Liver (tissue), 3 donors: ENCODE measurements around the gene HNF4A.

Experiments used
- ATF3 ChIP-seq: IDR thresholded peaks from 2 replicates; pipeline ENCODE4 v1.6.1; 2016; ENCODE audit warnings: antibody characterized with exemption
- GABPA ChIP-seq, 2 donors: IDR thresholded peaks in 1 of 2; conservative IDR thresholded peaks in 1 of 2; 2 replicates each; pipeline ENCODE4 v1.6.1; 2016; ENCODE audit warnings: antibody characterized with exemption in 2 of 2, mild to moderate bottlenecking in 1 of 2, moderate library complexity in 1 of 2
- JUND ChIP-seq, 2 donors: IDR thresholded peaks; 2 replicates each; pipeline ENCODE4 v1.6.1; 2016; ENCODE audit warnings: antibody characterized with exemption in 2 of 2
- MAX ChIP-seq: IDR thresholded peaks from 2 replicates; pipeline ENCODE4 v1.6.1; 2016; ENCODE audit warnings: antibody characterized with exemption
- NR2F2 ChIP-seq: IDR thresholded peaks from 2 replicates; pipeline ENCODE4 v1.6.1; 2016; ENCODE audit warnings: antibody characterized with exemption
- RAD21 ChIP-seq, 2 donors: IDR thresholded peaks; 2 replicates each; pipeline ENCODE4 v1.6.1; 2016; ENCODE audit warnings: antibody characterized with exemption in 2 of 2, mild to moderate bottlenecking in 2 of 2
- REST ChIP-seq: IDR thresholded peaks from 2 replicates; pipeline ENCODE4 v1.6.1; 2016; ENCODE audit warnings: antibody characterized with exemption, mild to moderate bottlenecking
- RXRA ChIP-seq, 2 donors: IDR thresholded peaks; 2 replicates each; pipeline ENCODE4 v1.6.1; 2017 to 2018; ENCODE audit warnings: antibody characterized with exemption in 2 of 2, mild to moderate bottlenecking in 1 of 2
- SP1 ChIP-seq: IDR thresholded peaks from 2 replicates; pipeline ENCODE4 v1.6.1; 2018; ENCODE audit warnings: antibody characterized with exemption, mild to moderate bottlenecking
- TAF1 ChIP-seq: conservative IDR thresholded peaks from 2 replicates; pipeline ENCODE4 v1.6.1; 2016; ENCODE audit warnings: antibody characterized with exemption, mild to moderate bottlenecking
- YY1 ChIP-seq: IDR thresholded peaks from 2 replicates; pipeline ENCODE4 v1.6.1; 2016; ENCODE audit warnings: antibody characterized with exemption, mild to moderate bottlenecking
- TF ChIP-seq, protein P1 (sequence below): fragments of 150-350 bp; IDR thresholded peaks from 2 replicates; pipeline ENCODE4 v1.5.1; 2017; ENCODE audit warnings: improper control_type of control experiment, low read depth, low read length; ENCODE audit not compliant: missing input control
- donor health status: healthy.
- donor health status: healthy.

DNA sequence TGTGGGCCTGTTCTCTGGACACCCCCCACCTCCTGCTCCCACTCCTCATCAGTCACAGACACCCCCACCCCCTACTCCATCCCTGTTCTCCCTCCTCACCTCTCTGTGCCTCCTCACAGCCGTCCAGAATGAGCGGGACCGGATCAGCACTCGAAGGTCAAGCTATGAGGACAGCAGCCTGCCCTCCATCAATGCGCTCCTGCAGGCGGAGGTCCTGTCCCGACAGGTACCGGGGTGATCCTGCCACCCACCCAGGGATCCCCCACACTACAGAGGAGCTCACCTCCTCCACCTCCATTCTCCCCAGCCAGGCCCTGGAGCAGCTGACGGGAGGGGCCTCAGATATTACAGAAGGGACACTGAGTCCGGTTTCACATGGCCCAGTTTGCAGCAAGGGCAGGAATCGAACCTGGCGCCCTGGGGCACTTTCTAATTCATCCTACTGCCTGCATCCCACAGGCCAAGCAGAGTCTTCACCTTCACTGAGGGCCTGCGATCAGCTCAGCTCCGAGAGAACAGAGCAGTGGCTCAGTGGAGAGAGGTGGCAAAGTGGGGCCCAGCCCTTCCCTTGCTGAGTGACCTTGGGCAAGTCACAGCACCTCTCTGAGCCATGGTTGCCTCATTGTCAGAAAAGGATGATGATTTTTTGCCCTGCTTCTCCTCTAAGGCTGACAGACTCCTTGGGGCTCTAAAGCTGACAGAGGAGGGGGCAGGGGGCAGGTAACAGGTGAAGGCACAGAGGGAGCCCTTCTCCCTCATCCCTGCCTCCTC lies 58.3 kb downstream of the HNF4A start:
- TF ChIP-seq, protein P1, sequence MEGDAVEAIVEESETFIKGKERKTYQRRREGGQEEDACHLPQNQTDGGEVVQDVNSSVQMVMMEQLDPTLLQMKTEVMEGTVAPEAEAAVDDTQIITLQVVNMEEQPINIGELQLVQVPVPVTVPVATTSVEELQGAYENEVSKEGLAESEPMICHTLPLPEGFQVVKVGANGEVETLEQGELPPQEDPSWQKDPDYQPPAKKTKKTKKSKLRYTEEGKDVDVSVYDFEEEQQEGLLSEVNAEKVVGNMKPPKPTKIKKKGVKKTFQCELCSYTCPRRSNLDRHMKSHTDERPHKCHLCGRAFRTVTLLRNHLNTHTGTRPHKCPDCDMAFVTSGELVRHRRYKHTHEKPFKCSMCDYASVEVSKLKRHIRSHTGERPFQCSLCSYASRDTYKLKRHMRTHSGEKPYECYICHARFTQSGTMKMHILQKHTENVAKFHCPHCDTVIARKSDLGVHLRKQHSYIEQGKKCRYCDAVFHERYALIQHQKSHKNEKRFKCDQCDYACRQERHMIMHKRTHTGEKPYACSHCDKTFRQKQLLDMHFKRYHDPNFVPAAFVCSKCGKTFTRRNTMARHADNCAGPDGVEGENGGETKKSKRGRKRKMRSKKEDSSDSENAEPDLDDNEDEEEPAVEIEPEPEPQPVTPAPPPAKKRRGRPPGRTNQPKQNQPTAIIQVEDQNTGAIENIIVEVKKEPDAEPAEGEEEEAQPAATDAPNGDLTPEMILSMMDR, result no peak
- TF ChIP-seq YY1 (no peak), REST (no peak), RAD21 (IDR thresholded peaks at IDR 0.05) (no peak), MAX (no peak), GABPA (IDR thresholded peaks at IDR 0.05 in 1 of 2, conservative IDR thresholded peaks at IDR 0.05 in 1 of 2) (no peak), TAF1 (no peak), JUND (IDR thresholded peaks at IDR 0.05) (no peak), ATF3 (no peak), RXRA (IDR thresholded peaks at IDR 0.05) (no peak), NR2F2 (no peak), SP1 (no peak)
